ENCODE data around the gene AXDND1. TPM values are rescaled to one million over a fixed set of nuclear protein-coding genes. Genes with fewer than 3 reads are reported as not detected.
"Not testable (repeated sequence)": the region's sequence is repeated elsewhere in the genome, so short reads cannot be mapped to it uniquely, and the experiment has no call there.

AXDND1 gene
- total and polyA plus RNA-seq, 2 donors (not counting 1 experiment from before 2014, with no cell fraction given), result 0.05 to 0.17 TPM

GRCh38 chr1:179447489-179447888, 81.7 kb downstream of the AXDND1 start:
- Histone ChIP-seq H3K9ac (ENCODE audit: insufficient read depth, low read length) (no peak overlapping the region), H3K4me3 (replicated peaks in 1 of 4; ENCODE audit: control extremely low read depth in 1 of 4, insufficient read depth in 1 of 4, low read depth in 3 of 4, low read length in 4 of 4) (no peak overlapping the region), H3K9me3 (ENCODE audit: control insufficient read depth, insufficient read depth, low read depth, low read length) (no peaks in the 10 kb centered on the region), H3K27ac (ENCODE audit: insufficient read depth, low read length) (no peak overlapping the region), H3K79me2 (ENCODE audit: control insufficient read depth, insufficient read depth, low read length) (no peaks in the 10 kb centered on the region), H3K27me3 (ENCODE audit: control insufficient read depth, insufficient read depth, low read length) (no peaks in the 10 kb centered on the region), H3K4me2 (ENCODE audit: extremely low read depth, insufficient read depth, low read length) (no peak overlapping the region), H3K36me3 (ENCODE audit: control insufficient read depth, insufficient read depth, low read length) (no peaks in the 10 kb centered on the region), H2AFZ (ENCODE audit: low read length) (no peak overlapping the region), H3K4me1 (ENCODE audit: control insufficient read depth, extremely low read depth, insufficient read depth, low read length) (no peaks in the 10 kb centered on the region), H4K20me1 (ENCODE audit: control insufficient read depth, extremely low read depth, insufficient read depth, low read length) (no peaks in the 10 kb centered on the region)
- DNase-seq (ENCODE audit: low read depth in 2 of 2), result no peak
- TF ChIP-seq CTCF (conservative IDR thresholded peaks at IDR 0.05 in 1 of 2, IDR thresholded peaks at IDR 0.05 in 1 of 2; ENCODE audit: low read depth in 1 of 2, low read length in 2 of 2) (peak; percentile 19 to 21), EZH2 (IDR thresholded peaks at IDR 0.05; ENCODE audit: low read length, missing control alignments) (no peak)

- no peaks in the 10 kb centered on the region for H3K36me3 ChIP-seq (ENCODE audit: control insufficient read depth, insufficient read depth, low read length)
- no peak for DNase-seq (ENCODE audit: low read depth in 2 of 2)
- H3K4me2 ChIP-seq (ENCODE audit: extremely low read depth, insufficient read depth, low read length), result no peak overlapping the region
- H3K79me2 ChIP-seq (ENCODE audit: control insufficient read depth, insufficient read depth, low read length), result no peaks in the 10 kb centered on the region
- no peak overlapping the region for H3K9ac ChIP-seq (ENCODE audit: insufficient read depth, low read length)
- TF ChIP-seq EZH2 (IDR thresholded peaks at IDR 0.05; ENCODE audit: low read length, missing control alignments), result no peak
- no peak for TF ChIP-seq CTCF (conservative IDR thresholded peaks at IDR 0.05 in 1 of 2, IDR thresholded peaks at IDR 0.05 in 1 of 2; ENCODE audit: low read depth in 1 of 2, low read length in 2 of 2)
- no peaks in the 10 kb centered on the region for H3K4me1 ChIP-seq (ENCODE audit: control insufficient read depth, extremely low read depth, insufficient read depth, low read length)
- H2AFZ ChIP-seq (ENCODE audit: low read length), result no peak overlapping the region
- H3K9me3 ChIP-seq (ENCODE audit: control insufficient read depth, insufficient read depth, low read depth, low read length), result no peaks in the 10 kb centered on the region
- no peaks in the 10 kb centered on the region for H3K27me3 ChIP-seq (ENCODE audit: control insufficient read depth, insufficient read depth, low read length)
- no peak overlapping the region for H3K27ac ChIP-seq (ENCODE audit: insufficient read depth, low read length)
- H4K20me1 ChIP-seq (ENCODE audit: control insufficient read depth, extremely low read depth, insufficient read depth, low read length), result no peaks in the 10 kb centered on the region
- H3K4me3 ChIP-seq (replicated peaks in 1 of 4; ENCODE audit: control extremely low read depth in 1 of 4, insufficient read depth in 1 of 4, low read depth in 3 of 4, low read length in 4 of 4), result no peak overlapping the region
Observed at GRCh38 chr1:179448437-179449149, 82.8 kb downstream of the AXDND1 start.

GRCh38 chr1:179459606-179460206, 93.9 kb downstream of the AXDND1 start:
- not testable (repeated sequence) for H3K36me3 ChIP-seq (ENCODE audit: control insufficient read depth, insufficient read depth, low read length); DNase-seq (ENCODE audit: low read depth in 2 of 2); H4K20me1 ChIP-seq (ENCODE audit: control insufficient read depth, extremely low read depth, insufficient read depth, low read length); H3K4me2 ChIP-seq (ENCODE audit: extremely low read depth, insufficient read depth, low read length); H3K4me3 ChIP-seq (replicated peaks in 1 of 4; ENCODE audit: control extremely low read depth in 1 of 4, insufficient read depth in 1 of 4, low read depth in 3 of 4, low read length in 4 of 4); H3K79me2 ChIP-seq (ENCODE audit: control insufficient read depth, insufficient read depth, low read length); H2AFZ ChIP-seq (ENCODE audit: low read length); H3K9me3 ChIP-seq (ENCODE audit: control insufficient read depth, insufficient read depth, low read depth, low read length); H3K4me1 ChIP-seq (ENCODE audit: control insufficient read depth, extremely low read depth, insufficient read depth, low read length); H3K9ac ChIP-seq (ENCODE audit: insufficient read depth, low read length); H3K27me3 ChIP-seq (ENCODE audit: control insufficient read depth, insufficient read depth, low read length); H3K27ac ChIP-seq (ENCODE audit: insufficient read depth, low read length)

GRCh38 chr1:179465661-179466060, 99.9 kb downstream of the AXDND1 start:
- not testable (repeated sequence) for H3K27me3 ChIP-seq (ENCODE audit: control insufficient read depth, insufficient read depth, low read length); H3K36me3 ChIP-seq (ENCODE audit: control insufficient read depth, insufficient read depth, low read length); H2AFZ ChIP-seq (ENCODE audit: low read length); DNase-seq (ENCODE audit: low read depth in 2 of 2); H3K9me3 ChIP-seq (ENCODE audit: control insufficient read depth, insufficient read depth, low read depth, low read length); H3K4me2 ChIP-seq (ENCODE audit: extremely low read depth, insufficient read depth, low read length); H3K4me1 ChIP-seq (ENCODE audit: control insufficient read depth, extremely low read depth, insufficient read depth, low read length); H4K20me1 ChIP-seq (ENCODE audit: control insufficient read depth, extremely low read depth, insufficient read depth, low read length); H3K9ac ChIP-seq (ENCODE audit: insufficient read depth, low read length); H3K79me2 ChIP-seq (ENCODE audit: control insufficient read depth, insufficient read depth, low read length); H3K27ac ChIP-seq (ENCODE audit: insufficient read depth, low read length); H3K4me3 ChIP-seq (replicated peaks in 1 of 4; ENCODE audit: control extremely low read depth in 1 of 4, insufficient read depth in 1 of 4, low read depth in 3 of 4, low read length in 4 of 4)

All from fibroblast of lung (primary cell).